ENCODE measurements around the gene UGT1A7. TPM values are rescaled to one million over a fixed set of nuclear protein-coding genes. Genes with fewer than 3 reads are reported as not detected.
"Not testable (repeated sequence)": the region's sequence is repeated elsewhere in the genome, so short reads cannot be mapped to it uniquely, and the experiment has no call there.

Gene UGT1A7
- total RNA-seq, 1 experiment from 2014 or later = not detected

- in situ Hi-C loops (cut with HindIII; ENCODE audit: low pct_unique_long_range_greater_than_20kb, low sequenced_read_pairs) = no loop called here
- DNase-seq (ENCODE audit: low read depth, low spot score) = no peak
These were observed 7.4 kb upstream of the UGT1A7 start for GRCh38 chr2:233674314-233674713.

- DNase-seq (ENCODE audit: low read depth, low spot score) = no peak
- in situ Hi-C loops (cut with HindIII; ENCODE audit: low pct_unique_long_range_greater_than_20kb, low sequenced_read_pairs) = no loop called here
These were observed 6.7 kb upstream of the UGT1A7 start for GRCh38 chr2:233674995-233675394.

GRCh38 chr2:233676046-233676445, 5.7 kb upstream of the UGT1A7 start:
- no peak for DNase-seq (ENCODE audit: low read depth, low spot score)
- in situ Hi-C loops (cut with HindIII; ENCODE audit: low pct_unique_long_range_greater_than_20kb, low sequenced_read_pairs) = no loop called here

DNA sequence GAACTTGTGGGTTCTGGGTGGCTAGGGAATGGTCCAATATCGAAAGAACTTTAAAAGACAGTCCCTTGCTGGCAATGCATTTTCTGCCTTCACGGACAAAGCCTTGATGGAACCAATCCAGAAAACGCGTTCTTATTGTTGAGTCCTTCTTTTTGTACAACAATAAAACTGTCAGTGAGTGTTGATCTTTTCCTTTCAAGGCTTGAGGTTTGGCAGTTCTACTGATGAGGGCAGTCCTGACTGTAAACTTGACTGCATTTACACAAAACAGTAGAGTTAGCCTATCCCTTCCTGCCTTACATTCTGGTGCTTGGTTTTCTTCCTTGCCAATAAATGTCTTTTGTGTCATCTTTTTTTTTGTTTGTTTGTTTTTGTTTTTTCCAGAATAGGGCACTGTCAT, 2.5 kb upstream of the UGT1A7 start:
- DNase-seq (ENCODE audit: low read depth, low spot score) = no peak
- in situ Hi-C loops (cut with HindIII; ENCODE audit: low pct_unique_long_range_greater_than_20kb, low sequenced_read_pairs) = no loop called here

GRCh38 chr2:233680361-233681045, 1.2 kb upstream of the UGT1A7 start:
- no peak for DNase-seq (ENCODE audit: low read depth, low spot score)
- in situ Hi-C loops (cut with HindIII; ENCODE audit: low pct_unique_long_range_greater_than_20kb, low sequenced_read_pairs) = no loop called here

- in situ Hi-C loops (cut with HindIII; ENCODE audit: low pct_unique_long_range_greater_than_20kb, low sequenced_read_pairs) = no loop called here
These were observed 2.9 kb downstream of the UGT1A7 start for GRCh38 chr2:233684640-233685039.

GRCh38 chr2:233686928-233687327, 5.2 kb downstream of the UGT1A7 start:
- in situ Hi-C loops (cut with HindIII; ENCODE audit: low pct_unique_long_range_greater_than_20kb, low sequenced_read_pairs) = no loop called here
- no peak for DNase-seq (ENCODE audit: low read depth, low spot score)

More at GRCh38 chr2:233684640-233685039, 2.9 kb downstream of the UGT1A7 start:
- no peak for DNase-seq (ENCODE audit: low read depth, low spot score)

- in situ Hi-C loops (cut with HindIII; ENCODE audit: low pct_unique_long_range_greater_than_20kb, low sequenced_read_pairs) = no loop called here
- no peak for DNase-seq (ENCODE audit: low read depth, low spot score)
These were observed 6.6 kb downstream of the UGT1A7 start for GRCh38 chr2:233688341-233688740.

- in situ Hi-C loops (cut with HindIII; ENCODE audit: low pct_unique_long_range_greater_than_20kb, low sequenced_read_pairs) = no loop called here
- DNase-seq (ENCODE audit: low read depth, low spot score) = no peak
These were observed 7.3 kb downstream of the UGT1A7 start for GRCh38 chr2:233689031-233689430.

DNA sequence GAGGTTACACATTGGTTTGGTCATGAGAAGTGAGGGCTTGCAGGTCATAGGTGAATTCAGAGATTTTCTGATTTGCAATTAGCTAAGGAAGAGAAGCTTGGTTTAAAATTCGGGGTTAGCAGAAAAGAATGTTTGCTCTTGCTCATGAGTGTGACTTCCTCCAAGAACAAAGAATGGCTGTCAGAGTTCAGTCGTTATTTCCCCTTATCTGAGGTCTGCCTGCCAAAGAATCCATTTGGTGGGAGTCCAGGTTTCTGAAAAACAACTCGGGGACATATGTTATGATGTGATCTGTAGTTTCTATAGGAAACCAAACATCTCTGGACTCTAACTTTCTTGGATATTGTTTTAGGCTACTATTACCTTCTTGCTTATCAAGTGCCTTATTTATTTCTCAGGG, 7.8 kb downstream of the UGT1A7 start:
- DNase-seq (ENCODE audit: low read depth, low spot score) = no peak
- in situ Hi-C loops (cut with HindIII; ENCODE audit: low pct_unique_long_range_greater_than_20kb, low sequenced_read_pairs) = no loop called here

- DNase-seq (ENCODE audit: low read depth, low spot score) = no peak
- in situ Hi-C loops (cut with HindIII; ENCODE audit: low pct_unique_long_range_greater_than_20kb, low sequenced_read_pairs) = no loop called here
These were observed 8.7 kb downstream of the UGT1A7 start for GRCh38 chr2:233690444-233690843.

DNA sequence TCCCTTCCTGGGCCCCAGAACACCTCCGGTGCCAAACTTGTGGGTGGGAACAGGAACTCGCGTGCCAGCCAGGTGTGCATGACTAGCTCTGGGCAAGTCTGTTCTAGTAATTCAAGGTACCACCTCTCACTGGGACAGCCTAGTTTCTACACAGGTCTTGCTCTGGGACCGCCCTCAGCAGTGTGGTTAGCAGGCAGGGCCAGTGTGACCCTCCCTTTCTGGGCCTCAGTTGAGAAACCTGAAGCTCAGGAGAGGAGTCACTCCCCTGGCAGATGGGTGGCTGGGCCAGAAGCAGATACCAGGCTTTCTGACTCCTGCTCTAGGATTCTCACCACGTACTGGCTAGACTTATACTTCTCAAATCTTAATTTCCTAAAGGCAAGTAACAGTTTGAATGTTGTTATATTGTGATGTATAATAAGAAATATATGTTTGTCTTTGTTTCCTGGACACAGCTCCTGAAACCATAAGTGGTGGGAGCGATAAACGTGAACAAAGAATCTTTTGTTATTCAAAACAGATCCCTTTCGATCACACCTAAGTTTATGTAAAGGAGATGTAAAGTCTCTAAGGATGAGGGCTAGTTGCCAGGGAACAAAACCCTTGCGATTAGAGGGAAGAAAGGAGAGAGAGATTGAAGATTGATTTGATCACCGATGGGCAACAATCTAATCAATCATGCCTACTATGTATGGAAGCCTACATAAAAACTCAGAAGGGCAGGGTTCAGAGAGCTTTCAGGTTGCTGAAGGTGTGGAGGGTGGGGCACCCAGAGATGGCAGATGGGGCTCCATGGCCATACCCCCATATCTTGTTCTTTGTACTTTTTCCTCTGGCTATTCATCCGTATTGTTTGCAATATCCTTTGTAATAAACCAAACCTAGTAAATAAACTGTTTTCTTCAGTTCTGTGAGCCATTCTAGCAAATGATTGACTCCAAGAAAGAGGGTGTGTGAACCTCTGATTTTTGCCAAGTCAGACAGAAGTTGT, 10.0 kb downstream of the UGT1A7 start:
- DNase-seq (ENCODE audit: low read depth, low spot score) = no peak
- in situ Hi-C loops (cut with HindIII; ENCODE audit: low pct_unique_long_range_greater_than_20kb, low sequenced_read_pairs) = no loop called here

- in situ Hi-C loops (cut with HindIII; ENCODE audit: low pct_unique_long_range_greater_than_20kb, low sequenced_read_pairs) = no loop called here
- no peak for DNase-seq (ENCODE audit: low read depth, low spot score)
These were observed 10.9 kb downstream of the UGT1A7 start, which contains the start of gene UGT1A6 for GRCh38 chr2:233692648-233693047. UGT1A6 (plus strand) TSS chr2:233692890; CDS start chr2:233693005, 115 bp downstream.

- in situ Hi-C loops (cut with HindIII; ENCODE audit: low pct_unique_long_range_greater_than_20kb, low sequenced_read_pairs) = no loop called here
- DNase-seq (ENCODE audit: low read depth, low spot score) = no peak
These were observed 12.3 kb downstream of the UGT1A7 start for GRCh38 chr2:233693963-233694362.

- DNase-seq (ENCODE audit: low read depth, low spot score) = no peak
- in situ Hi-C loops (cut with HindIII; ENCODE audit: low pct_unique_long_range_greater_than_20kb, low sequenced_read_pairs) = no loop called here
These were observed 17.0 kb downstream of the UGT1A7 start for GRCh38 chr2:233698740-233699139.

DNA sequence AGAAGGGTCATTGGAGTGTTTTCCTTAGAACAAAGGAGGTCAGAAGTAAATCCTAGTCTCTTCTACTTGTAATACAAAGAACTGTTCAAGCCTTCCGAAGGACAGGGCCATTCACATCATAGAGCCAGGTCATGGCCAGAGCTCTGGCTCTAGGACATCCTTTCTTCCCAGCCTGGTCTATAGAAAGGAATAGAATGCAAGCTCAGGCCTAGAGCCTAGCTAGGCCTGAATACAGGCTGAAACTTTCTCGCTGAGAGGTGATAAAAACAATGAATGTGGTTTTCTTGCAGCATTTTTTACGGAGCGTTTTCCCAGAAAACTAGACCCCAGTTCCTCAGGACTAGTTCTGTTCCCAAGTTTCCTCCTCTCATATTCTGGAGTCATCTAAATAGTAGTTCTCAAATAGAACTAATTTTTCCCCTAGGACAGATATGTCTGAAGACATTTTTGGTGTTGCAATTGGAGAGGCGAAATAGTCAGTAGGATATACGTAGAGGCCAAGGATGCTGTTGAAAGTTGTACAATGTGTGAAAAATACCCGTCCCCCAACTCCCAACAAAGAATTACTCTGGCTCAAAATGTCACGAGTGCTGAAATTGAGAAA, 17.8 kb downstream of the UGT1A7 start:
- DNase-seq (ENCODE audit: low read depth, low spot score) = no peak
- in situ Hi-C loops (cut with HindIII; ENCODE audit: low pct_unique_long_range_greater_than_20kb, low sequenced_read_pairs) = no loop called here

DNA sequence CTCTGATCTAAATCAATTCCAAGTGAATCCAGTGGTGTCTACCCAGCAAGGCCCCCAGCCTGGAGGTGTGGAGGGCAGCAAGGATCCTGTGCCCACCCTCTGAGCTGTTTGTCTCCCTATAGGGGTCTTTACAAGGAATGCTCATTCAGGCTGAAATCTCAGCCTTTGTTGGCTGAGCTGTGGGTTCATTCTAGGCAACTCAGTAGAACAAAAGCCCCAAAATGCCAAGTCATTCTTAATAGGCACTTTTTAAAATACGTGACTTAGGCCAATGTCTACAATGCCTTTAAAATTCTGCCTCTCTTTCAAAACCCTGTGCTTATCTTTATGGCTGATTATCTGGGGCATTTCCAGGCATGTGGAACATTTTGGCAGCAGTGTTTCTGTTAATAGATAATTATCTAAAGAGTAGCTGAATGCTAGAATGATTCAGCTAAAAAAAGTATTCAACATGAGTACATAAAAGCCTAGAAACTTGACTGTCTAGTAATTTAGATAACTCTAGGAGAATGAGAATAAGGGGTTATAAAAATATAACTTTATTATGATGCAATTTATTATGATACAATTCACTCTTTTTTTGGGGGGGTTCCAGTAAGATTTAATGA, 18.4 kb downstream of the UGT1A7 start:
- in situ Hi-C loops (cut with HindIII; ENCODE audit: low pct_unique_long_range_greater_than_20kb, low sequenced_read_pairs) = no loop called here
- DNase-seq (ENCODE audit: low read depth, low spot score) = no peak

GRCh38 chr2:233700842-233701241, 19.1 kb downstream of the UGT1A7 start:
- DNase-seq (ENCODE audit: low read depth, low spot score); in situ Hi-C loops (cut with HindIII; ENCODE audit: low pct_unique_long_range_greater_than_20kb, low sequenced_read_pairs): not testable (repeated sequence)
